Heart left ventricle (tissue), 16 donors: ENCODE measurements around the gene GJD4. TPM values are rescaled to one million over a fixed set of nuclear protein-coding genes. Genes with fewer than 3 reads are reported as not detected.

Source experiments
- ATAC-seq, 4 donors: fragments of 200-7000 bp; cut with Tn5 transposase; one replicate each; pipeline ENCODE4 v1.9.1; 2020 to 2022; ENCODE audit warnings: moderate library complexity in 4 of 4, mild to moderate bottlenecking in 3 of 4, moderate number of reproducible peaks in 1 of 4
- DNase-seq, 5 donors: peaks; one replicate each; pipeline ENCODE4 v3.0.0-alpha.2; 2020
- H3K27ac ChIP-seq, 12 donors: fragments of 200-600 bp; sonication (generic) in 4 of 12; one replicate each; pipeline versions ENCODE4 v1.5.0 to v1.8.0; 2016 to 2022; ENCODE audit warnings: mild to moderate bottlenecking in 2 of 12
- H3K27me3 ChIP-seq, 9 donors: fragments of 200-600 bp; sonication (generic) in 2 of 9; one replicate each; pipeline versions ENCODE4 v1.5.1 to v1.8.0; 2016 to 2022; ENCODE audit warnings: mild to moderate bottlenecking in 3 of 9
- H3K36me3 ChIP-seq, 9 donors: fragments of 200-600 bp; sonication (generic) in 2 of 9; one replicate each; pipeline versions ENCODE4 v1.5.0 to v1.8.0; 2018 to 2022; ENCODE audit warnings: mild to moderate bottlenecking in 2 of 9
- H3K4me1 ChIP-seq, 12 donors: fragments of 200-600 bp; sonication (generic) in 4 of 12; one replicate each; pipeline versions ENCODE4 v1.5.0 to v1.8.0; 2016 to 2022; ENCODE audit warnings: mild to moderate bottlenecking in 3 of 12
- H3K4me3 ChIP-seq, 12 donors: fragments of 200-600 bp; sonication (generic) in 4 of 12; one replicate each; pipeline versions ENCODE4 v1.5.0 to v1.8.0; 2017 to 2022; ENCODE audit warnings: mild to moderate bottlenecking in 9 of 12, moderate library complexity in 4 of 12
- H3K9me3 ChIP-seq, 12 donors: fragments of 200-600 bp; sonication (generic) in 4 of 12; one replicate each; pipeline versions ENCODE4 v1.5.0 to v1.8.0; 2016 to 2022; ENCODE audit warnings: mild to moderate bottlenecking in 1 of 12
- CTCF ChIP-seq, 12 donors: fragments of 200-600 bp; sonication (generic) in 4 of 12; IDR thresholded peaks; one replicate each; pipeline versions ENCODE4 v1.5.0 to v1.8.0; 2018 to 2022; ENCODE audit warnings: antibody characterized with exemption in 12 of 12, mild to moderate bottlenecking in 5 of 12
- POLR2A ChIP-seq, 2 donors: fragments of 450-650 bp; IDR thresholded peaks; one replicate each; pipeline ENCODE4 v1.6.1; 2017; ENCODE audit warnings: antibody characterized with exemption in 2 of 2, mild to moderate bottlenecking in 2 of 2, moderate library complexity in 2 of 2
- WGBS, 4 donors: extraction: QIAGEN DNeasy Blood & Tissue Kit in 2 of 4; methylation state at CpG; one replicate each; pipeline versions ENCODE4 v1.1.5 to v1.1.7; 2013 to 2018; 5-methylcytosine and 5-hydroxymethylcytosine counted together
- intact Hi-C, 10 donors: fragments of 100-400 bp; cut with DNase I; formaldehyde crosslinking; loops; one replicate each; pipeline versions ENCODE4 v1.11.1 to v1.14.2; 2022
- polyA plus RNA-seq, 2 donors: library from polyadenylated mRNA; stranded (reverse); fragments of 200-250 nt; gene quantifications; one replicate each; pipeline ENCODE4 v1.2.3, GENCODE V29; 2013
- total RNA-seq, 9 donors: library from RNA; depleted of rRNA in 2 of 9; stranded (reverse); fragments of >200 nt in 2 of 9; fragmentation: NEBNext Ultra II Directional in 3 of 9; extraction: Animal tissue kit (Norgen Biotek cat#: 25700) in 3 of 9; gene quantifications; one replicate each; pipeline versions ENCODE4 v1.1.0 to v1.2.4, GENCODE V29; 2016 to 2023
- donor health status: ischemic (EF 13 %, LVEDD 7.1; RV severe dilation, severe dysfunction).
- donor health status: healthy with polysubstance abuse.
- donor health status: DM: no; HTN: yes; CAD: no.
- donor health status: DM: no; HTN: no; CAD: no.
- donor health status: ischemic (EF 25% LVEDD 6.9; RV normal size, moderate dysfunction).
- donor health status: ischemic (EF 25% LVEDD 5.7; RV mildly dilated, moderate dysfunction).
- donor health status: healthy.
- donor health status: DM: yes; HTN: yes; CAD: no.
- donor health status: ischemic (EF 35%, LVEDD 5.7; RV mildly dilated, moderate dysfunction).
- donor health status: nonischemic (EF 11% LVEDD 7.7; RV severe dilation, severe dysfunction).
- donor health status: DM: yes; HTN: yes; CAD: no.
- donor health status: PGD.
- donor health status: ischemic (EF 29% LVEDD 5.4; RV normal size, mild dysfunction).
- donor health status: nonischemic (EF 23%, LVEDD 6.1; RV moderate dilation, normal function).

GJD4 gene
- total and polyA plus RNA-seq, 11 donors, result not detected

GRCh38 chr10:35636956-35637355 lies 31.8 kb downstream of the GJD4 start:
- peaks cover 0 to 12% (median 0%) of the 10 kb centered on the region in 9 donors for H3K36me3 ChIP-seq
- DNase-seq (no peak), ATAC-seq (no peak)
- TF ChIP-seq POLR2A (IDR thresholded peaks at IDR 0.05) (no peak), CTCF (IDR thresholded peaks at IDR 0.05) (no peak)
- H3K27ac ChIP-seq, result peak overlapping the region in 1 of 12 donors; percentile 15
- H3K4me3 ChIP-seq, result peak overlapping the region in 4 of 12 donors; percentile 6 to 42 (median 20)
- H3K9me3 ChIP-seq, result no peaks in the 10 kb centered on the region
- H3K27me3 ChIP-seq, result peaks cover 0 to 32% (median 0%) of the 10 kb centered on the region in 9 donors
- peaks cover 0 to 40% (median 12%) of the 10 kb centered on the region in 12 donors for H3K4me1 ChIP-seq
- intact Hi-C loops, result loop anchor here (2.0 to 10.0 kb wide), 12 partner anchors 280 to 1248 kb away; partner anchors contain the start of gene CREM (in 1 of the 10)
- WGBS, 4 donors, result 56 to 73% (median 64%) methylated on average over 7 of the region's 7 CpGs

- Histone ChIP-seq H3K36me3 (peaks cover 0 to 12% (median 0%) of the 10 kb centered on the region in 9 donors), H3K27me3 (peaks cover 0 to 36% (median 0%) of the 10 kb centered on the region in 9 donors), H3K4me1 (peaks cover 0 to 41% (median 13%) of the 10 kb centered on the region in 12 donors), H3K4me3 (peak overlapping the region in 5 of 12 donors; percentile 6 to 42 (median 23)), H3K27ac (peak overlapping the region in 1 of 12 donors; percentile 15), H3K9me3 (no peaks in the 10 kb centered on the region)
- ATAC-seq (no peak), DNase-seq (no peak)
- intact Hi-C loops, result loop anchor here (2.0 to 10.0 kb wide), 12 partner anchors 280 to 1247 kb away; partner anchors contain the start of gene CREM (in 1 of the 10)
- WGBS, 4 donors, result 25 to 38% (median 33%) methylated on average over 8 of the region's 8 CpGs
- no peak for TF ChIP-seq CTCF (IDR thresholded peaks at IDR 0.05)
- TF ChIP-seq POLR2A (IDR thresholded peaks at IDR 0.05), result no peak
Measured at GRCh38 chr10:35637462-35637861, 32.3 kb downstream of the GJD4 start.

- TF ChIP-seq POLR2A (IDR thresholded peaks at IDR 0.05), result no peak
- no peak for TF ChIP-seq CTCF (IDR thresholded peaks at IDR 0.05)
Measured at GRCh38 chr10:35638101-35638500, 33.0 kb downstream of the GJD4 start.

GRCh38 chr10:35639021-35639727 lies 34.0 kb downstream of the GJD4 start:
- DNase-seq (no peak), ATAC-seq (no peak)
- intact Hi-C loops, result loop anchor here (5.0 to 10.0 kb wide), 10 partner anchors 278 to 1246 kb away; partner anchors contain the start of gene CREM (in 1 of the 10)
- TF ChIP-seq POLR2A (IDR thresholded peaks at IDR 0.05) (no peak), CTCF (IDR thresholded peaks at IDR 0.05) (no peak)
- Histone ChIP-seq H3K4me1 (peaks cover 0 to 49% (median 18%) of the 10 kb centered on the region in 12 donors), H3K4me3 (peak overlapping the region in 11 of 12 donors; percentile 14 to 94 (median 59)), H3K27ac (peak overlapping the region in 1 of 12 donors; percentile 75), H3K36me3 (peaks cover 0 to 12% (median 0%) of the 10 kb centered on the region in 9 donors), H3K9me3 (no peaks in the 10 kb centered on the region), H3K27me3 (peaks cover 0 to 44% (median 0%) of the 10 kb centered on the region in 9 donors)
- WGBS, 4 donors, result 25 to 47% (median 44%) methylated on average over 18 to 57 of the region's 57 CpGs

More at GRCh38 chr10:35638101-35638500, 33.0 kb downstream of the GJD4 start:
- ATAC-seq, result no peak
- intact Hi-C loops, result loop anchor here (5.0 to 10.0 kb wide), 10 partner anchors 279 to 1247 kb away; partner anchors contain the start of gene CREM (in 1 of the 10)
- Histone ChIP-seq H3K36me3 (peaks cover 0 to 12% (median 0%) of the 10 kb centered on the region in 9 donors), H3K4me1 (peaks cover 0 to 47% (median 17%) of the 10 kb centered on the region in 12 donors), H3K27ac (peak overlapping the region in 1 of 12 donors; percentile 15), H3K9me3 (no peaks in the 10 kb centered on the region), H3K4me3 (peak overlapping the region in 2 of 12 donors; percentile 24 to 42), H3K27me3 (peaks cover 0 to 43% (median 0%) of the 10 kb centered on the region in 9 donors)
- 77 to 95% (median 88%) methylated on average over 4 of the region's 4 CpGs for WGBS, 4 donors
- DNase-seq, result no peak
